SJSA1 (cell line): ENCODE measurements around the gene PIGR. TPM values are rescaled to one million over a fixed set of nuclear protein-coding genes. Genes with fewer than 3 reads are reported as not detected.

ENCODE experiments used
- DNase-seq, 2 experiments: peaks; one replicate each; pipeline ENCODE4 v3.0.0-alpha.2; 2015 to 2020; ENCODE audit warnings: low spot score in 2 of 2, low read depth in 1 of 2
- H3K27ac ChIP-seq: fragments of 250-450 bp; sonication (Bioruptor Pico); 2 replicates; pipeline ENCODE4 v1.5.1; 2020; ENCODE audit warnings: mild to moderate bottlenecking, moderate library complexity
- H3K27me3 ChIP-seq: fragments of 250-450 bp; sonication (Bioruptor Pico); replicated peaks from 2 replicates; pipeline ENCODE4 v1.5.1; 2020; ENCODE audit warnings: mild to moderate bottlenecking, moderate library complexity
- H3K36me3 ChIP-seq: fragments of 250-450 bp; sonication (Bioruptor Pico); 2 replicates; pipeline ENCODE4 v1.5.1; 2020; ENCODE audit warnings: mild to moderate bottlenecking
- H3K4me1 ChIP-seq: fragments of 250-450 bp; sonication (Bioruptor Pico); replicated peaks from 2 replicates; pipeline ENCODE4 v1.6.1; 2021; ENCODE audit warnings: mild to moderate bottlenecking
- H3K4me3 ChIP-seq: fragments of 250-450 bp; sonication (Bioruptor Pico); 2 replicates; pipeline ENCODE4 v1.5.1; 2020; ENCODE audit warnings: mild to moderate bottlenecking
- H3K9me3 ChIP-seq: fragments of 250-450 bp; sonication (Bioruptor Pico); replicated peaks from 2 replicates; pipeline ENCODE4 v1.5.1; 2020; ENCODE audit warnings: mild to moderate bottlenecking
- total RNA-seq: library from RNA; depleted of rRNA; stranded (reverse); fragments of >200 nt; shearing (Covaris generic); gene quantifications from 2 replicates; pipeline ENCODE4 v1.2.3, GENCODE V29; 2014

PIGR gene
- total RNA-seq, 1 experiment from 2014 or later, result not detected

DNA sequence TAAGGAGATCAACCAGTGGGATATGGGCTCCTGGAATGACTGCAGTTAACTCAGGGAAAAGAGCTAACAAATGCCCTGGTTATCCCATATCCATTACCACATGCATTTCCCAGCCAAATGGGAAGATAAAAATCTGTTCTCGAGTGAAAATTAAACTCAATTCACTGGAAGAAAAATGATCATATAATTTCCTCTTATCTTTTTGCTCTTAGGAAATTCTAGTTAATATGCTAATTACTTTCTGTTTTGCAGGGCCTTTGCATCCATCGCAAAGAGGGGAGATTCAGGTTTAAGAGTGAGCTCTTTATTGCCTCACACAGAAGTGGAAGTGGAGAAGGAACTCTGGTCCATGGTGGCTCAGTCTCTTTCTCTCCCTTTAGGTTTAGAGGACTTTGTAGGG, 52.9 kb downstream of the PIGR start:
- H3K27ac ChIP-seq, result no peak overlapping the region
- H3K27me3 ChIP-seq, result no peaks in the 10 kb centered on the region
- no peak for DNase-seq
- H3K9me3 ChIP-seq, result no peaks in the 10 kb centered on the region
- no peak overlapping the region for H3K4me3 ChIP-seq
- no peaks in the 10 kb centered on the region for H3K36me3 ChIP-seq
- peaks cover 85% of the 10 kb centered on the region for H3K4me1 ChIP-seq

DNA sequence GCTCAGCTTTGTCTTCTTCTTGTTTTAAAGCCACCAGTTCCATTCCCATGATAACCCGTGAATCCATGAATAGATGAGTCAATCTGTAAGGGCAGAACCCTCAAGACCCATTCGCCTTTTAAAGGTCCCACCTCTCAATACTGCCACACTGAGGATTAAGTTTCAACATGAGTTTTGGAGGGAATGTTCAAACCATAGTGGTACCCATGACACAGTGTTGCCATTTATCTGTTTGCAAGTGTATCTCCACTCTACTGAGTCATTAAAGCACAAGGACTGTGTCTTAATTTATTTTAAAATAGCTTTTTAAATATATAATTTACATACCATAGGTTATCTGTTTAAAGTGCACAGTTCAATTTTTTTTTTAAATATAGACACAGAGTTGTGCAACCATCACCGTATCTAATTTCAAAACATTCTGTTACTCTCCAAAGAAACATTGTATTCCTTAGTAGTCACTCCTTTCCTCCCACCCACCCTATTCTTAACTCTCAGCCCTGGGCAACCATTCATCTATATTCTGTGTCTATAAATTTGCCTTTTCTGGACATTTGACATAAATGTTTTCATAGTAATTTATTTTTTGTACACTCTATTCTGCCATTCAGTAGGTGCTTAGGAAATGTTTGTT, 53.8 kb downstream of the PIGR start:
- no peaks in the 10 kb centered on the region for H3K27me3 ChIP-seq
- peak overlapping the region; percentile 100 for H3K27ac ChIP-seq
- H3K4me3 ChIP-seq, result no peak overlapping the region
- no peak for DNase-seq
- H3K9me3 ChIP-seq, result no peaks in the 10 kb centered on the region
- peaks cover 85% of the 10 kb centered on the region for H3K4me1 ChIP-seq
- no peaks in the 10 kb centered on the region for H3K36me3 ChIP-seq

DNA sequence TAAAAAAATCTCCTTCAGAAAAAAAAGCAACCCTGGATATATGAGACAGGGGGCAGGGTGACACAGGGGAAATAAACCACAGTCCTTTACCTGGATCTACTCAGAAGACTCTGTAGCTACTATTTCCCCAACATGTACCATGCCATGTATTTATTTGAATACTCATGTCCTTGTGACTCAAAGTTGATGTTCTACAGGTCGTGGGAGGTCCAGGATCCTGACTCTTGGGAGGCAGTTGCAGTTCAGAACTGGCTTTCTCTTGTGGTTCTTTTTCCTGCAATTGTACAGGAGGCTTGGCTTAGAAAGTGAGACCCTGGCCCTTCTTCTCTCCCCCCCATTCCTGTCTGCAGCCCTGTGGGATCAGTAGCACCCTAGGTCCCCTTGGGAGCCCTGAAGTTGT, 54.9 kb downstream of the PIGR start:
- peak; percentile 84 to 87 for DNase-seq
- H3K36me3 ChIP-seq, result no peaks in the 10 kb centered on the region
- H3K27me3 ChIP-seq, result no peaks in the 10 kb centered on the region
- no peaks in the 10 kb centered on the region for H3K9me3 ChIP-seq
- H3K27ac ChIP-seq, result peak overlapping the region; percentile 100
- peaks cover 82% of the 10 kb centered on the region for H3K4me1 ChIP-seq
- peak overlapping the region; percentile 18 for H3K4me3 ChIP-seq

DNA sequence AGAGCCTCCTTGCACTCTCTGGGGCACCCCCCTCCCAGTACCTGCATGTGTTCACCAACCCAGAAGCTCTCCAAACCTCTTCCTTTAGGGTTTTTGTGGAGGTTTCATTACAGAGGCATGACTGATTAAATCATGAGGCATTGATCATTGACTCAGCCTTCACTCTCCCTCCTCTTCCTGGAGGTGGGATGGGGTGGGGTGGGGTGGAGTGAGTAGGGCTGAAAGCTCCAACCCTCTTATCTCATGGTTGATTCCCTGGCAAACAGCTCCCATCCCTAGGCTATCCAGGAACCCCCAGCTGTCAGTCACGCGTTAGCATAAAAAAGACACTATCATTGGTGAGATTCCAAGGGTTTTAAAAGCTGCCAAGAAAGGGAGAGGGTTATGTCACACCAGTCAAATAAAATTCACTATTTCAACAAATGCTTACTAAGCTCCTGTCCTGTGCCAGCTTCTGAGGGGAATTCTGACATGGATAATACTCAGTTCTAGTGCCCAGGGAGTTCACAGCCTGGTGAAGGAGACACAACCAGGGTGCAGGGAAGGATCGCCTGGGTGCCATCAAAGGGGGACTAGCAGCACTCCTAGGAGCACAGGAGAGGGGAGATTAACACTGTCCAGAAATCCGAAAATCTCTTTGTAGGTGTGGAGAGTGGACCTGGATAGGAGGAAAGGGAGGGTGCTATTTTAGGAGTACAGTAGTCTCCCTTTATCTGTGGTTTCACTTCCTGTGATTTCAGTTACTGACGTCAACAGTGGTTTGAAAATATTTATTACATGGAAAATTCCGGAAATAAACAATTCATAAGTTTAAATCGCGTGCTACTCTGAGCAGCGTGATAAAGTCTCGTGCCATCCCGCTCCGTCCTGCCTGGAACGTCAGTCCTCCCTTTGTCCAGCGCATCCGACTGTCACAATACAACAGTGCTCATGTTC, 55.9 kb downstream of the PIGR start:
- peak overlapping the region; percentile 100 for H3K27ac ChIP-seq
- DNase-seq, result peak; percentile 90 to 97
- H3K4me1 ChIP-seq, result peaks cover 72% of the 10 kb centered on the region
- H3K36me3 ChIP-seq, result no peaks in the 10 kb centered on the region
- H3K27me3 ChIP-seq, result no peaks in the 10 kb centered on the region
- H3K9me3 ChIP-seq, result no peaks in the 10 kb centered on the region
- H3K4me3 ChIP-seq, result peak overlapping the region; percentile 18

DNA sequence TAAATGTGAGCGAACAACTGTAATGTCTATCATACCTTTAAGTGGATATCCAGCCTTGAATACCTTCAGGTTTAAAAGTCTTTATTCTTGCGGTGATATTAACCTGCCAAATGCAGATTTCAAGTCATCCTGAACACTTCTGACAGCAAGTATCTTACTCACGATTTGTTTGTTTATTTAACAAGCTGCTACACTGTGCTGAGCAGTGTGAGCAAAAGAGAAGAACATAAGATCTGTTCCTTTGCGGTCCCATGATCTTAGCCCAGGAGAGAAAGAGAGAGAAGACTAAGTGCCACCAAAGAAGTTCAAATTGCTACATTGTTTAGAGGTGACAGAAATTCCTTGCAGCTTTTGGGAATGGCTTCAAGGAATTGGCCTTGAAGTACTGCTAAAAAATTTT, 58.6 kb downstream of the PIGR start:
- Histone ChIP-seq H3K36me3 (no peaks in the 10 kb centered on the region), H3K27me3 (no peaks in the 10 kb centered on the region), H3K4me3 (no peak overlapping the region), H3K9me3 (no peaks in the 10 kb centered on the region), H3K27ac (no peak overlapping the region), H3K4me1 (peaks cover 57% of the 10 kb centered on the region)
- DNase-seq, result peak in 1 of 2 experiments; percentile 71

DNA sequence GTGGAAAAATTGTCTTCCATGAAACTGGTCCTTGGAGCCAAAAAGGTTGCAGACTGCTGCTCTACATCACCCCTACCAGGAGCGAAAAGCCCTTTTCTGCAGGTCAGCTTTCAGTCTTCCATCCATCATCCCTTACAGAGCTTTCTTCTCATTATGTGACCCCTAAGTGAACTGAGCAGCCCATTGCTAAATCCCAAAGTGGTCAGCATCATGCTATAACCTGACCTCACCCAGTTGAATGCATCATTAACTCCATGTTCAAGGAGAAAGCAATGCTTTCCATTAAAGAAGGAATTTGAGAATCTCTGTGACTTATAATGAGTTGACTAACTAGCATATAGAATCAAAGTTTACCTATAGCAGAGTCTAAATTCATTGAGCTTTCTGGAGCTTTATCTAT, 59.4 kb downstream of the PIGR start:
- peak in 1 of 2 experiments; percentile 10 for DNase-seq
- no peaks in the 10 kb centered on the region for H3K36me3 ChIP-seq
- no peaks in the 10 kb centered on the region for H3K27me3 ChIP-seq
- no peak overlapping the region for H3K4me3 ChIP-seq
- peaks cover 48% of the 10 kb centered on the region for H3K4me1 ChIP-seq
- no peaks in the 10 kb centered on the region for H3K9me3 ChIP-seq
- H3K27ac ChIP-seq, result no peak overlapping the region

DNA sequence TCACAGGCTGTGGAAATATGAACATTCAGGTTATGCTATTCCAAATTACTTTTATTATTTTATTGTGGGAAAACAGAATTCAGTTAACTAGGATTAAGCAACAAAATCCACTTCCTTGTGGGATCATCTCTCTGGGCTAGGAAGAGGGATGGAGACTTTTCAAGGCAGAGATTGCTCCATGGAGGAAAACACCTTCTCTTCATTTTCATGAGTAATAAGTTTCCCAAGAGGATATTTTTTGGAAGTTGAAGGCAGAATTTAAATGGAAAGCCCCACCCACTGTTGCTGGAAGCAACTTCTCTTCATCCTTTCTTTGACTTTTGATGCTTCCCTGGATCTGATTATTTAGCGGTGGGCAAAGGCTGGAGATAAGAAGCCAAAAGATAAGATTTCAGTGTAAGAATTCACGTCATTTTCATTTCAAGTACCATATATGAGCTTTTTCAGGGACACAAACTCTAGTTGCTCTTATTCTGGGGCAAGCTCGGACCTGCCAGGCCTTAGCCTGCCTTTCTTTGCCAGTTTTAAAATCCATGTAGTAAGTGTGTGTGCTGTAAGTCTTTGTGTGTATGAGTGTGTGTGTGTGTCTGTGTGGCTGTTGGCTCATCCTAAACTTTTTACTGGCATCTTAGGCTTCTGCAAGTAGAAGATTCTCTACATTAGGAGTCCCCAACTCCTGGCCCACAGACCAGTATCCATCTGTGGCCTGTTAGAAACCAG, 60.8 kb downstream of the PIGR start:
- H3K4me3 ChIP-seq, result no peak overlapping the region
- H3K4me1 ChIP-seq, result peaks cover 35% of the 10 kb centered on the region
- H3K9me3 ChIP-seq, result no peaks in the 10 kb centered on the region
- H3K27ac ChIP-seq, result no peak overlapping the region
- no peaks in the 10 kb centered on the region for H3K36me3 ChIP-seq
- no peaks in the 10 kb centered on the region for H3K27me3 ChIP-seq
- no peak for DNase-seq

DNA sequence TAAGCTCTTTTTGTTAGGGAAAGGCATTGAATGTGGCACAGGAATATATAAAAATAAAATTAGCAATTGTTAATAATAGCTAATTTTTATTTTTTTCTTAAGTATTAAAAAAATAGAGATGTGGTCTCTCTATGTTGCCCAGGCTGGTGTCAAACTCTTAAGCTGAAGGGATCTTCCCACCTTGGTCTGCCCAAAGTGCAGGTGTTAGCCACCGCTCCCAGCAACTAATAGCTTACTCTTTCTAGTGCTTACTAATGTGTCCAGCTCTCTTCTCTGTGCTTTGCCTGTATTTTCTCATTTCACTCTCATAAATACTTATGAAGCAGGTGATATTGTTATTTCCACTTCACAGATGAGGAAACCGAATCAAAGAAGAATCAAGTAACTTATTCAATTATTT, 62.4 kb downstream of the PIGR start:
- H3K4me1 ChIP-seq, result peaks cover 20% of the 10 kb centered on the region
- H3K36me3 ChIP-seq, result no peaks in the 10 kb centered on the region
- H3K27ac ChIP-seq, result no peak overlapping the region
- DNase-seq, result no peak
- H3K27me3 ChIP-seq, result no peaks in the 10 kb centered on the region
- H3K4me3 ChIP-seq, result no peak overlapping the region
- H3K9me3 ChIP-seq, result no peaks in the 10 kb centered on the region

DNA sequence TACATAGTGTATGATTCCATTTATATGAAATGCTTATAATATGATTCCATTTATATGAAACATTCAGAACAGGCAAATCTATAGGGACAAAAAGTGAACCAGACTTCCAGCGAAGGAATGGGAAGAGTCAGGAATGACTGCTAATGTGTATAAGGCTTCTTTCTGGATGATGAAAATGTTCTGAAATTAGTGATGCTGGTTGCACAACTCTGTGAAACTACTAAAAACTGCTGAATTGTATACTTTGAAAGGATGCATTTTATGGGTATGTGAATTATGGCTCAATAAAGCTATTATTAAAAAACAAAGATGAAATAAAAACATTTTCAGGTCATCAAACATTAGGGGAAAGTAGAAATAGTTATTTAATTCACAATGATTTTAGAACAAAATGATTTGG, 63.1 kb downstream of the PIGR start:
- no peaks in the 10 kb centered on the region for H3K36me3 ChIP-seq
- H3K9me3 ChIP-seq, result peaks cover 4% of the 10 kb centered on the region
- no peak for DNase-seq
- no peak overlapping the region for H3K4me3 ChIP-seq
- no peaks in the 10 kb centered on the region for H3K27me3 ChIP-seq
- no peak overlapping the region for H3K27ac ChIP-seq
- H3K4me1 ChIP-seq, result peaks cover 15% of the 10 kb centered on the region

DNA sequence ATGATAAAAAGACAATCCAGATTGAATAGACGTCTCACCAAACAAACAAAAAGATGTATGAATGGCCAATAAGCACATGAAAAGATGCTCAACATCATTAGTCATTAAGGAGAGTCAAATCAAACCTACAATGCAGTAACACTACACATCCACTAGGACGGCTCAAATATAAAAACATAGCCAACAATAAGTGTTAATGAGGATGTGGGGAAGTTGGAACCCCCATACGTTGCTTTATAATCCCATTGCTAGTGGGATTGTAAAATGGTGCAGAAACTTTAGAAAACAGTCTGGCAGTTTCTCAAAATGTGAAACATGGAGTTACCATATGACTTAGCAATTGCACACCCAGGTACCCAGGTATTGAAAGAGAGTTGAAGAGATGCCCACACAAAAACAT, 63.7 kb downstream of the PIGR start:
- no peak for DNase-seq
- H3K36me3 ChIP-seq, result no peaks in the 10 kb centered on the region
- no peak overlapping the region for H3K4me3 ChIP-seq
- H3K4me1 ChIP-seq, result peaks cover 9% of the 10 kb centered on the region
- no peak overlapping the region for H3K27ac ChIP-seq
- H3K9me3 ChIP-seq, result peaks cover 8% of the 10 kb centered on the region
- no peaks in the 10 kb centered on the region for H3K27me3 ChIP-seq

DNA sequence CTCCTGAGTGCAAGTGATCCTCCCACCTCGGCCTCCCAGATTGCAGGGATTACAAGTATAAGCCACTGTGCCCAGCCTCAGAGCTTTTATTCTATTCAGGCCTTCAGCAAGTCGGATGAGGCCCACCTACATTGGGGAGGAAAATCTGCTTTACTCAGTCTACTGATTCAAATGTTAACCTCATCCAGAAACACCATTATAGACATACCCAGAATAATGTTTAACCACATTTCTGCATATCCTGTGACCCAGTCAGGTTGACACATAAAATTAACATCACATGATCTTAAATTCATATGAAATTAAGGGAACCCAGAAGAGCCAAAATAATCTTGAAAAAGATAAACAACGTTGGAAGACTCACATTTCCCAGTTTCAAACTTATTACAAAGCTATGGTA, 66.0 kb downstream of the PIGR start:
- Histone ChIP-seq H3K9me3 (peaks cover 8% of the 10 kb centered on the region), H3K27me3 (no peaks in the 10 kb centered on the region), H3K4me1 (no peaks in the 10 kb centered on the region), H3K36me3 (no peaks in the 10 kb centered on the region), H3K27ac (no peak overlapping the region), H3K4me3 (no peak overlapping the region)
- DNase-seq, result no peak
